Liver (tissue), 9 donors: ENCODE measurements around the gene GNB1L. TPM values are rescaled to one million over a fixed set of nuclear protein-coding genes. Genes with fewer than 3 reads are reported as not detected.

Experiments used
- DNase-seq: peaks from one replicate; pipeline ENCODE4 v3.0.0-alpha.2; 2017; ENCODE audit warnings: low spot score
- H3K27ac ChIP-seq, 2 donors: one replicate each; pipeline ENCODE4 v1.7.0; 2013; ENCODE audit warnings: inconsistent platforms in 2 of 2, low read length in 2 of 2, control low read depth in 1 of 2, low read depth in 1 of 2, mild to moderate bottlenecking in 1 of 2
- H3K27me3 ChIP-seq, 4 donors: one replicate each; pipeline versions ENCODE4 v1.6.1 to v1.7.0; 2013; ENCODE audit warnings: low read length in 3 of 4, inconsistent platforms in 1 of 4, mild to moderate bottlenecking in 1 of 4, moderate library complexity in 1 of 4; ENCODE audit not compliant: control insufficient read depth in 4 of 4, insufficient read depth in 4 of 4
- H3K36me3 ChIP-seq, 4 donors: one replicate each; pipeline versions ENCODE4 v1.6.1 to v1.7.0; 2013; ENCODE audit warnings: low read length in 3 of 4, mild to moderate bottlenecking in 3 of 4, low read depth in 1 of 4, moderate library complexity in 1 of 4; ENCODE audit not compliant: control insufficient read depth in 4 of 4, insufficient read depth in 3 of 4
- H3K4me1 ChIP-seq, 4 donors: one replicate each; pipeline versions ENCODE4 v1.6.1 to v1.7.0; 2013; ENCODE audit warnings: low read length in 3 of 4, mild to moderate bottlenecking in 3 of 4, moderate library complexity in 1 of 4; ENCODE audit not compliant: control insufficient read depth in 4 of 4, insufficient read depth in 4 of 4
- H3K4me3 ChIP-seq, 3 donors: one replicate each; pipeline versions ENCODE4 v1.6.1 to v1.7.0; 2013; ENCODE audit warnings: low read length in 3 of 3, control low read depth in 1 of 3, low read depth in 1 of 3, mild to moderate bottlenecking in 1 of 3
- H3K9ac ChIP-seq, 2 donors: one replicate each; pipeline ENCODE4 v1.7.0; 2013; ENCODE audit warnings: low read length in 2 of 2, mild to moderate bottlenecking in 2 of 2, moderate library complexity in 2 of 2, control low read depth in 1 of 2, low read depth in 1 of 2
- H3K9me3 ChIP-seq, 4 donors: one replicate each; pipeline versions ENCODE4 v1.6.1 to v1.7.0; 2013; ENCODE audit warnings: low read length in 3 of 4; ENCODE audit not compliant: control insufficient read depth in 4 of 4
- ATF3 ChIP-seq: IDR thresholded peaks from 2 replicates; pipeline ENCODE4 v1.6.1; 2016; ENCODE audit warnings: antibody characterized with exemption
- EGR1 ChIP-seq, 2 donors: IDR thresholded peaks; 2 replicates each; pipeline ENCODE4 v1.6.1; 2016 to 2018; ENCODE audit warnings: antibody characterized with exemption in 2 of 2, low read depth in 2 of 2
- FOXA1 ChIP-seq: IDR thresholded peaks from 2 replicates; pipeline ENCODE4 v1.6.1; 2016; ENCODE audit warnings: antibody characterized with exemption
- FOXA2 ChIP-seq: IDR thresholded peaks from 2 replicates; pipeline ENCODE4 v1.6.1; 2016; ENCODE audit warnings: antibody characterized with exemption
- GABPA ChIP-seq, 2 donors: IDR thresholded peaks in 1 of 2; conservative IDR thresholded peaks in 1 of 2; 2 replicates each; pipeline ENCODE4 v1.6.1; 2016; ENCODE audit warnings: antibody characterized with exemption in 2 of 2, mild to moderate bottlenecking in 1 of 2, moderate library complexity in 1 of 2
- HNF4A ChIP-seq, 2 donors: conservative IDR thresholded peaks; 2 replicates each; pipeline ENCODE4 v1.6.1; 2016; ENCODE audit warnings: antibody characterized with exemption in 2 of 2, mild to moderate bottlenecking in 2 of 2
- HNF4G ChIP-seq: IDR thresholded peaks from 2 replicates; pipeline ENCODE4 v1.6.1; 2016; ENCODE audit warnings: antibody characterized with exemption
- JUND ChIP-seq, 2 donors: IDR thresholded peaks; 2 replicates each; pipeline ENCODE4 v1.6.1; 2016; ENCODE audit warnings: antibody characterized with exemption in 2 of 2
- NR2F2 ChIP-seq: IDR thresholded peaks from 2 replicates; pipeline ENCODE4 v1.6.1; 2016; ENCODE audit warnings: antibody characterized with exemption
- RAD21 ChIP-seq, 2 donors: IDR thresholded peaks; 2 replicates each; pipeline ENCODE4 v1.6.1; 2016; ENCODE audit warnings: antibody characterized with exemption in 2 of 2, mild to moderate bottlenecking in 2 of 2
- RXRA ChIP-seq, 2 donors: IDR thresholded peaks; 2 replicates each; pipeline ENCODE4 v1.6.1; 2017 to 2018; ENCODE audit warnings: antibody characterized with exemption in 2 of 2, mild to moderate bottlenecking in 1 of 2
- SP1 ChIP-seq: IDR thresholded peaks from 2 replicates; pipeline ENCODE4 v1.6.1; 2018; ENCODE audit warnings: antibody characterized with exemption, mild to moderate bottlenecking
- TAF1 ChIP-seq: conservative IDR thresholded peaks from 2 replicates; pipeline ENCODE4 v1.6.1; 2016; ENCODE audit warnings: antibody characterized with exemption, mild to moderate bottlenecking
- YY1 ChIP-seq: IDR thresholded peaks from 2 replicates; pipeline ENCODE4 v1.6.1; 2016; ENCODE audit warnings: antibody characterized with exemption, mild to moderate bottlenecking
- WGBS: extraction: QIAGEN DNeasy Blood & Tissue Kit; methylation state at CpG from one replicate; pipeline ENCODE4 v1.1.7; 2013; 5-methylcytosine and 5-hydroxymethylcytosine counted together
- polyA plus RNA-seq, 2 donors: library from polyadenylated mRNA; stranded (reverse) in 1 of 2; unstranded in 1 of 2; fragments of 200-250 nt in 1 of 2; fragments of >200 nt in 1 of 2; fragmentation: Nextera tagmentation in 1 of 2; extraction: Ambion mirVana in 1 of 2; gene quantifications; one replicate each; pipeline versions ENCODE4 v1.2.1 to v1.2.3, GENCODE V29; 2013 to 2015
- total RNA-seq, 2 donors: library from RNA; depleted of rRNA; stranded (reverse); fragments of >200 nt; gene quantifications; one replicate each; pipeline ENCODE4 v1.2.3, GENCODE V29; 2014
- TF ChIP-seq, protein P1 (sequence below): IDR thresholded peaks from 2 replicates; pipeline ENCODE4 v1.6.1; 2016; ENCODE audit warnings: antibody characterized with exemption
- TF ChIP-seq, protein P2 (sequence below): fragments of 150-350 bp; IDR thresholded peaks from 2 replicates; pipeline ENCODE4 v1.5.1; 2017; ENCODE audit warnings: improper control_type of control experiment, low read depth, low read length; ENCODE audit not compliant: missing input control
- TF ChIP-seq, protein P3 (sequence below): IDR thresholded peaks from 2 replicates; pipeline ENCODE4 v1.6.1; 2016; ENCODE audit warnings: antibody characterized with exemption
- TF ChIP-seq, protein P4 (sequence below): IDR thresholded peaks from 2 replicates; pipeline ENCODE4 v1.6.1; 2016; ENCODE audit warnings: antibody characterized with exemption, mild to moderate bottlenecking
- donor health status: healthy.
- donor health status: healthy.
- donor health status: healthy.
- donor health status: healthy.
- donor health status: healthy.

The GNB1L gene
- total and polyA plus RNA-seq, 4 donors, result 1.5 to 3.6 (median 1.9) TPM

DNA sequence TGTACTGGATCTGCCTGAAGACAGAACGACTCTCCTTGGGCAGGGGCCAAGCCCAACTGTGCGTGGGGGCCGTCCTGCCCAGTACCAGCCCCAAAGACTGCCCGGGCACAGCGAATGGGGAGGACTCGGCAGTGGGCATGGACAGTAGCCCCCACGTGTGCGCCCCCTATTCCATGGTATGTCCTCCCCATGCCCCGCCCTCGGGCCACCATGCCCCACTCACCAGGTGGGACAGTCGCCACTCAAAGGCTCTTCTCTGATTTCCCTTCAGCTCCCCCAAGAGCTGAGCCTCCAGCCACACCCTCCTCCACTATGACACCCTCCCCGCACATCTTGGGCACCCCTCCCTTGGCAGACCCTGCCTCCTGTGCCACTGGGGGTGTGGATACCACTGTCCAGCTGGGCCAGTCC, 43.5 kb downstream of the GNB1L start:
- Histone ChIP-seq H3K4me1 (peaks cover 0 to 6% (median 1%) of the 10 kb centered on the region in 4 donors), H3K36me3 (no peaks in the 10 kb centered on the region), H3K27ac (no peak overlapping the region), H3K27me3 (no peaks in the 10 kb centered on the region), H3K9me3 (no peaks in the 10 kb centered on the region), H3K4me3 (no peak overlapping the region), H3K9ac (no peak overlapping the region)
- TF ChIP-seq RAD21 (IDR thresholded peaks at IDR 0.05), result no peak
- TF ChIP-seq YY1, result no peak
- TF ChIP-seq, protein P1, sequence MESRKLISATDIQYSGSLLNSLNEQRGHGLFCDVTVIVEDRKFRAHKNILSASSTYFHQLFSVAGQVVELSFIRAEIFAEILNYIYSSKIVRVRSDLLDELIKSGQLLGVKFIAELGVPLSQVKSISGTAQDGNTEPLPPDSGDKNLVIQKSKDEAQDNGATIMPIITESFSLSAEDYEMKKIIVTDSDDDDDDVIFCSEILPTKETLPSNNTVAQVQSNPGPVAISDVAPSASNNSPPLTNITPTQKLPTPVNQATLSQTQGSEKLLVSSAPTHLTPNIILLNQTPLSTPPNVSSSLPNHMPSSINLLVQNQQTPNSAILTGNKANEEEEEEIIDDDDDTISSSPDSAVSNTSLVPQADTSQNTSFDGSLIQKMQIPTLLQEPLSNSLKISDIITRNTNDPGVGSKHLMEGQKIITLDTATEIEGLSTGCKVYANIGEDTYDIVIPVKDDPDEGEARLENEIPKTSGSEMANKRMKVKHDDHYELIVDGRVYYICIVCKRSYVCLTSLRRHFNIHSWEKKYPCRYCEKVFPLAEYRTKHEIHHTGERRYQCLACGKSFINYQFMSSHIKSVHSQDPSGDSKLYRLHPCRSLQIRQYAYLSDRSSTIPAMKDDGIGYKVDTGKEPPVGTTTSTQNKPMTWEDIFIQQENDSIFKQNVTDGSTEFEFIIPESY, result no peak
- no peak for TF ChIP-seq NR2F2
- TF ChIP-seq RXRA (IDR thresholded peaks at IDR 0.05), result no peak
- no peak for TF ChIP-seq GABPA (IDR thresholded peaks at IDR 0.05 in 1 of 2, conservative IDR thresholded peaks at IDR 0.05 in 1 of 2)
- TF ChIP-seq, protein P2, sequence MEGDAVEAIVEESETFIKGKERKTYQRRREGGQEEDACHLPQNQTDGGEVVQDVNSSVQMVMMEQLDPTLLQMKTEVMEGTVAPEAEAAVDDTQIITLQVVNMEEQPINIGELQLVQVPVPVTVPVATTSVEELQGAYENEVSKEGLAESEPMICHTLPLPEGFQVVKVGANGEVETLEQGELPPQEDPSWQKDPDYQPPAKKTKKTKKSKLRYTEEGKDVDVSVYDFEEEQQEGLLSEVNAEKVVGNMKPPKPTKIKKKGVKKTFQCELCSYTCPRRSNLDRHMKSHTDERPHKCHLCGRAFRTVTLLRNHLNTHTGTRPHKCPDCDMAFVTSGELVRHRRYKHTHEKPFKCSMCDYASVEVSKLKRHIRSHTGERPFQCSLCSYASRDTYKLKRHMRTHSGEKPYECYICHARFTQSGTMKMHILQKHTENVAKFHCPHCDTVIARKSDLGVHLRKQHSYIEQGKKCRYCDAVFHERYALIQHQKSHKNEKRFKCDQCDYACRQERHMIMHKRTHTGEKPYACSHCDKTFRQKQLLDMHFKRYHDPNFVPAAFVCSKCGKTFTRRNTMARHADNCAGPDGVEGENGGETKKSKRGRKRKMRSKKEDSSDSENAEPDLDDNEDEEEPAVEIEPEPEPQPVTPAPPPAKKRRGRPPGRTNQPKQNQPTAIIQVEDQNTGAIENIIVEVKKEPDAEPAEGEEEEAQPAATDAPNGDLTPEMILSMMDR, result no peak
- TF ChIP-seq FOXA2, result no peak
- no peak for TF ChIP-seq EGR1 (IDR thresholded peaks at IDR 0.05; ENCODE audit: low read depth in 2 of 2)
- TF ChIP-seq JUND (IDR thresholded peaks at IDR 0.05), result no peak
- no peak for TF ChIP-seq SP1
- TF ChIP-seq FOXA1, result no peak
- TF ChIP-seq HNF4G, result no peak
- TF ChIP-seq, protein P3, sequence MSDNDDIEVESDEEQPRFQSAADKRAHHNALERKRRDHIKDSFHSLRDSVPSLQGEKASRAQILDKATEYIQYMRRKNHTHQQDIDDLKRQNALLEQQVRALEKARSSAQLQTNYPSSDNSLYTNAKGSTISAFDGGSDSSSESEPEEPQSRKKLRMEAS, result no peak
- no peak for TF ChIP-seq ATF3
- no peak for TF ChIP-seq TAF1
- TF ChIP-seq HNF4A (conservative IDR thresholded peaks at IDR 0.05), result no peak
- TF ChIP-seq, protein P4, sequence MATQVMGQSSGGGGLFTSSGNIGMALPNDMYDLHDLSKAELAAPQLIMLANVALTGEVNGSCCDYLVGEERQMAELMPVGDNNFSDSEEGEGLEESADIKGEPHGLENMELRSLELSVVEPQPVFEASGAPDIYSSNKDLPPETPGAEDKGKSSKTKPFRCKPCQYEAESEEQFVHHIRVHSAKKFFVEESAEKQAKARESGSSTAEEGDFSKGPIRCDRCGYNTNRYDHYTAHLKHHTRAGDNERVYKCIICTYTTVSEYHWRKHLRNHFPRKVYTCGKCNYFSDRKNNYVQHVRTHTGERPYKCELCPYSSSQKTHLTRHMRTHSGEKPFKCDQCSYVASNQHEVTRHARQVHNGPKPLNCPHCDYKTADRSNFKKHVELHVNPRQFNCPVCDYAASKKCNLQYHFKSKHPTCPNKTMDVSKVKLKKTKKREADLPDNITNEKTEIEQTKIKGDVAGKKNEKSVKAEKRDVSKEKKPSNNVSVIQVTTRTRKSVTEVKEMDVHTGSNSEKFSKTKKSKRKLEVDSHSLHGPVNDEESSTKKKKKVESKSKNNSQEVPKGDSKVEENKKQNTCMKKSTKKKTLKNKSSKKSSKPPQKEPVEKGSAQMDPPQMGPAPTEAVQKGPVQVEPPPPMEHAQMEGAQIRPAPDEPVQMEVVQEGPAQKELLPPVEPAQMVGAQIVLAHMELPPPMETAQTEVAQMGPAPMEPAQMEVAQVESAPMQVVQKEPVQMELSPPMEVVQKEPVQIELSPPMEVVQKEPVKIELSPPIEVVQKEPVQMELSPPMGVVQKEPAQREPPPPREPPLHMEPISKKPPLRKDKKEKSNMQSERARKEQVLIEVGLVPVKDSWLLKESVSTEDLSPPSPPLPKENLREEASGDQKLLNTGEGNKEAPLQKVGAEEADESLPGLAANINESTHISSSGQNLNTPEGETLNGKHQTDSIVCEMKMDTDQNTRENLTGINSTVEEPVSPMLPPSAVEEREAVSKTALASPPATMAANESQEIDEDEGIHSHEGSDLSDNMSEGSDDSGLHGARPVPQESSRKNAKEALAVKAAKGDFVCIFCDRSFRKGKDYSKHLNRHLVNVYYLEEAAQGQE, result no peak
- WGBS, result 97% methylated on average over 12 of the region's 12 CpGs
- DNase-seq, result no peak
